ENCODE data around the gene SLC22A23. TPM values are rescaled to one million over a fixed set of nuclear protein-coding genes. Genes with fewer than 3 reads are reported as not detected.

The SLC22A23 gene
- total RNA-seq, 1 experiment from 2014 or later: 6.8 TPM

DNA sequence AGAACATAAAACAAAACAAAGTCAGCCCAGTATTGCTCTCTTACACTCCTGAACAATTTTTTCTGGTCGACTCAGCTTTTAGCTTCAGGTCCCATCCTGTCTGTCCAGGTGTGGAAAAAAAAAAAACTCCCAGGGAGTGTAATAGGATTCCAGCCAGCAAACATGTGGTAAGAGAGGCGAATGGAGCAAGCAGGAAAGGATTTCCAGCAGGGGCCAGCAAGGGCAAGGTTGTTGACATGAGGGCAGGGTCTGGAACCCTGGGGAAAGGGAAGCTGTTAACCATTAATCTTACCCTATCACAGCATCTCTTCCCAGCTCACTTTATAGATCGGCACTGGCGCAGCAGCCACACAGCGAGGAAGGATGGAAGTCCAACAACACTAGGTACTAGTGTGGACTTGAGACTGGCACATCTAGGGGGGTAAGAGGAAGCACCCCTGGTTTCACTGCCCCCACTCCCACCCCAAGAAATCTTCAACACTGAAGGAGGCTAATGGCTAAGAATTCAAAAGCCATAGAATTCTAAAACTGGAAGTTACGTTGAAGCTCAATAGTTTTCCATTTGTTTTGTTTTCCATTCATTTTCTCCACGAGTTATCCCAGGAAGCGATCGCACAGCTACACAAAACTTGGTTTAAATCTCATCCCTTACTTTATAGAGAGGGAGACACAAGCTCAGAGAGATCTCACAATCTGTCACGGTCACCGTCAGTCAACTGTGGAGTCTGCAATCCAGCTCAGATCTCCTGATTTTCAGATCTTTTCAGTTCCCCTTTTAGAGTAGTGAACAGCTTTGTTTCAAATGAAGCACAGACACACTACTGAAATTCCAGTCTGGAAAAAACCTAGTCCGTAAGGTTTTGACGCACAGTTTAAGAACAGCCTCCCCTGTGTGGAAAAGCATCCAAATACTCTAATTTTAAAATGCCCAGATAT, 53.3 kb downstream of the SLC22A23 start:
- no peak overlapping the region for H2AFZ ChIP-seq (ENCODE audit: low read length)
- H4K20me1 ChIP-seq (ENCODE audit: control insufficient read depth, insufficient read depth, insufficient read length): peaks cover 3% of the 10 kb centered on the region
- no peak overlapping the region for H4K8ac ChIP-seq (replicated peaks; ENCODE audit: insufficient read length, low read depth, low read length)
- no CpG with 5 or more reads among the region's 13 CpGs for whole genome bisulfite sequencing (ENCODE audit: extremely low coverage, insufficient read length, low lambda C conversion rate)
- peaks cover 7% of the 10 kb centered on the region; the same call in 1 of the 2 replicates for H3K4me1 ChIP-seq (ENCODE audit: insufficient read depth, low read length)
- H2BK15ac ChIP-seq (ENCODE audit: low read depth, low read length): no peak overlapping the region
- no peak overlapping the region for H2BK120ac ChIP-seq (ENCODE audit: low read depth, low read length, poor library complexity, severe bottlenecking)
- Mint-ChIP-seq H3K27me3 (ENCODE audit: low read depth) (no peaks in the 10 kb centered on the region), H3K4me3 (peak overlapping the region in 1 of 2 experiments; percentile 28; a peak in 1 of 5 replicates), H3K36me3 (ENCODE audit: insufficient read depth in 1 of 3, low read depth in 3 of 3) (peaks cover 0 to 24% (median 0%) of the 10 kb centered on the region in 3 experiments; a peak in 2 of 7 replicates), H3K9me3 (no peaks in the 10 kb centered on the region), H3K27ac (peak overlapping the region; percentile 15 to 70 (median 69); a peak in 6 of 7 replicates), H3K4me1 (peaks cover 21 to 24% of the 10 kb centered on the region in 2 experiments)
- H3K27me3 ChIP-seq (ENCODE audit: insufficient read depth, low read length): no peaks in the 10 kb centered on the region
- H3K23me2 ChIP-seq (ENCODE audit: insufficient read length, low read depth, low read length, poor library complexity, severe bottlenecking): no peaks in the 10 kb centered on the region
- no peak overlapping the region for H2BK5ac ChIP-seq (ENCODE audit: insufficient read length, low read length)
- H4K91ac ChIP-seq (ENCODE audit: insufficient read length, low read depth, low read length): no peak overlapping the region
- H3K9ac ChIP-seq (ENCODE audit: extremely low read depth, insufficient read length, low read length): no peak overlapping the region
- H3T11ph ChIP-seq (ENCODE audit: low read length): no peak overlapping the region
- no peak overlapping the region for H3K4ac ChIP-seq (ENCODE audit: low read depth, low read length)
- H3K56ac ChIP-seq (ENCODE audit: insufficient read length, low read depth, low read length): no peak overlapping the region
- H2AK5ac ChIP-seq (ENCODE audit: insufficient read length, low read length): no peak overlapping the region
- no peaks in the 10 kb centered on the region for H3K9me3 ChIP-seq (ENCODE audit: control insufficient read depth, low read depth, low read length)
- H2BK20ac ChIP-seq (ENCODE audit: low read depth, low read length, poor library complexity, severe bottlenecking): no peak overlapping the region
- H4K5ac ChIP-seq (ENCODE audit: insufficient read length, low read depth, low read length): no peak overlapping the region
- peak; percentile 43 for DNase-seq
- no peak overlapping the region for H2BK12ac ChIP-seq (ENCODE audit: insufficient read length, low read depth, low read length)
- no peak overlapping the region for H3K27ac ChIP-seq (ENCODE audit: insufficient read length, low read depth, low read length)
- no peaks in the 10 kb centered on the region for H3K79me1 ChIP-seq (ENCODE audit: insufficient read depth, low read depth, low read length, poor library complexity, severe bottlenecking)
- H3K18ac ChIP-seq (ENCODE audit: insufficient read length, low read depth, low read length): no peak overlapping the region
- no peak overlapping the region for H3K23ac ChIP-seq (ENCODE audit: insufficient read length, low read depth, low read length)
- no peak overlapping the region for H3K4me2 ChIP-seq (ENCODE audit: insufficient read depth, insufficient read length, low read length)
- no peaks in the 10 kb centered on the region; the same call in 1 of the 2 replicates for H3K79me2 ChIP-seq (ENCODE audit: insufficient read depth, low read length)
- TF ChIP-seq, protein P1, sequence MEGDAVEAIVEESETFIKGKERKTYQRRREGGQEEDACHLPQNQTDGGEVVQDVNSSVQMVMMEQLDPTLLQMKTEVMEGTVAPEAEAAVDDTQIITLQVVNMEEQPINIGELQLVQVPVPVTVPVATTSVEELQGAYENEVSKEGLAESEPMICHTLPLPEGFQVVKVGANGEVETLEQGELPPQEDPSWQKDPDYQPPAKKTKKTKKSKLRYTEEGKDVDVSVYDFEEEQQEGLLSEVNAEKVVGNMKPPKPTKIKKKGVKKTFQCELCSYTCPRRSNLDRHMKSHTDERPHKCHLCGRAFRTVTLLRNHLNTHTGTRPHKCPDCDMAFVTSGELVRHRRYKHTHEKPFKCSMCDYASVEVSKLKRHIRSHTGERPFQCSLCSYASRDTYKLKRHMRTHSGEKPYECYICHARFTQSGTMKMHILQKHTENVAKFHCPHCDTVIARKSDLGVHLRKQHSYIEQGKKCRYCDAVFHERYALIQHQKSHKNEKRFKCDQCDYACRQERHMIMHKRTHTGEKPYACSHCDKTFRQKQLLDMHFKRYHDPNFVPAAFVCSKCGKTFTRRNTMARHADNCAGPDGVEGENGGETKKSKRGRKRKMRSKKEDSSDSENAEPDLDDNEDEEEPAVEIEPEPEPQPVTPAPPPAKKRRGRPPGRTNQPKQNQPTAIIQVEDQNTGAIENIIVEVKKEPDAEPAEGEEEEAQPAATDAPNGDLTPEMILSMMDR (conservative IDR thresholded peaks at IDR 0.05): no peak; the same call in 2 of the 3 replicates
- H3K14ac ChIP-seq (ENCODE audit: insufficient read depth, low read length): no peak overlapping the region
